GM18951 (cell line): ENCODE measurements around the gene DST.
"Not testable (repeated sequence)": the region's sequence is repeated elsewhere in the genome, so short reads cannot be mapped to it uniquely, and the experiment has no call there.

ENCODE experiments used
- POLR2A ChIP-seq: IDR thresholded peaks from 4 replicates; pipeline ENCODE4 v1.6.1; 2011; ENCODE audit warnings: mild to moderate bottlenecking; ENCODE audit not compliant: insufficient read length, insufficient read depth; ENCODE audit errors: extremely low read depth
- in situ Hi-C: fragments of 300-500 bp; cut with MboI; formaldehyde crosslinking; loops from one replicate; pipeline ENCODE4 v1.12.0; 2022; ENCODE audit warnings: low sequenced_read_pairs, mixed read lengths, inconsistent platforms; ENCODE audit not compliant: unreplicated experiment

DST gene

GRCh38 chr6:56567501-56567900 lies 75.2 kb downstream of the DST start:
- no peak for TF ChIP-seq POLR2A

GRCh38 chr6:56562730-56563129 lies 80.0 kb downstream of the DST start:
- in situ Hi-C loops, result not testable (repeated sequence)

More at GRCh38 chr6:56567501-56567900, 75.2 kb downstream of the DST start:
- in situ Hi-C loops, result no loop called here

DNA sequence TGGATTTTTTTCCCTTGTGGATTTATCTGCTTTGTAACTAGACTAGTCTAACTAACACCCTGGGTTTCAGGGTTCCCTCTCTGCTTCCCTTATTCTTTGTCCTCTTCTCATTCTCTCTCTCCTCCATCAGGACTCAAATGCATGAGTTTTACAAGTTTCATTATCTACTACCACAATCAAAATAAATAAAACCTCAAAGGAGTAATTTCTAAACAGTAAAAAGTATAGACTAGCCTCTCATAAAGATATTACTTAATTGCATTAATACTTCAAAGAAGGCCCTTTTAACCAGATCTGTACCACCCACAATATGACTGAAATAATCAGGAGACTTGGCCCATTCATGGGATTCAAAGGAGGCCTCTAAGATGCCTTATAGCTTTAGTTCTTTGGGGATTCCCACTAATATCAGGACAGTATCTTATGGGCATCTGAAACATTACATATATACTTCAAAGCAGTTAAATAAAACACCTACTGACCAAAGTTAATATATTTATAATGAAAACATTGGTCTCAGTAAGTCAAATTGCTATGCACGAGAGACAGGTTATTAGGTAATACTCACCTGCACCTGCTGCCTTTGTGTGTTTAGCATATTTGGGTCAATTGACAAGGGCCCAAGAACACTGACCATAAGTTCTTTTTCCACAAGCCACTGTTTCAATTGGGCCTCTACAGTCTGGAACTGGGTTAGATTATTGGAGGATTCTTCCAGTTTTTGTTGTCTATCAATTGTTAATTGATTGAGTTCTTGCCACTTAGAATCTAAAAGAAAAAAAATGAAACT lies 85.7 kb downstream of the DST start:
- in situ Hi-C loops, result no loop called here
- TF ChIP-seq POLR2A, result no peak

DNA sequence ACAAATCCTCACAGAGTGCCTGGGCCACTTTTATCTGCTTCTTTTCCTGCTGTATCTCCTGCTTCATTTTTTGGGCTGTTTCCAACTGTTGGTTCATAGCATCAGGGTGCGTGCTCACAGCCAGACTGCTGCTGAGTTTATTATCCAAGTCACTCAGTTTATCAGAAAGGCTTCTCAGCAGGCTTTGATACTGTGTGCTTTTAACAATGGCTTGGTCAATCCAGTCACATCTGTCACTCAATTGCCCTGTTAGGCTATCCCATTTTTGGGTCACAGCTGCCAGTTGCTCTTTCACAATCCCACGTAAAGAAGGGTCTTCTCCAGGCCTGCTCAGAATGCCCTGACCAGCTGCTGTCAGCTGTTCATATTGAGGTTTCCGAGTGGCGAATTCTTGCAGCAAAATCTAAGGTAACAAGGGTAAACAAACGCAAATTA lies 87.2 kb downstream of the DST start:
- in situ Hi-C loops, result no loop called here
- no peak for TF ChIP-seq POLR2A

DNA sequence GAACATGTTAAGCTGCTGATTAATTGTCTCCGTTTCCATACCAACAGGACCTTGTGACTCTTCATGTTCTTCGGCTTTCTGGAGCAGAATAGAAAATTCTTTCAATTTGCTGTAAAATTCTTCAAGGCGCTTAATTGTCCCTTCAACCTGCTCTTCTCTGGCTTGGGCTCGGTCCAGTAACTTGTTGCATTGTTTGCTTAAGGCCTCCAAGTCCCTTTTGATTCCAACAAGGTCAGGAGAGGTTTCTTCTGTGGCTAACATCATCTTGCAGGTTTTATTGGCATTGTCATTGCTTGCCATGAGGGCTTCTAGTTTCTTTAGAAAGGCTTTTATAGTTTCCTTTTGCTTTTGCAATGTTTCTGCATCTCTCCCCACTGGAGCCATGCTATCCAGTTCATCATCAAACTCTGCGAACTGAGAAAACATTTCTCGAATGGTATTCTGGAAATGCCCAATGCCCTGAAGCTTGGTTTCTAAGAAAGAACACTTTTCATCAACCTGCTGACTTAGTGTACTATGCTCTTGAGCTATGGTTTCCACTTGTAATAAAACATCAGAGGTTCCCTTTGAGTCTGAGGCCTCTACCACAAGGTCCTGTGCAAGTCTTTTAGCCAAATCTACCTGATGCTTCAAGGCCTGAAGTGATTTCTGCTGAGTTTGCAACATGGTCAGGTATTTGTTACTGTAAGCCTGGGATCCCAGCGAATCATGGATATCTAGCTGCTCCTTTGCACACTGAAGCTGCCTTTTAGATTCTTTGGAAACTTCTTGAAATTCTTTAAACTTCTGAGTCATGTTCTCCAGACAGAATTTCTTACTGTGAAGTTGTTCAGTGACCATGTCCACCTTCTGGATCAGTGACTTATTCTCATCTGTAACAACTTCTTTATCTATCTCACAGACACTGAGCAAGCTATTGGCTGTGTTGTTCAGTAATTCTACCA lies 90.2 kb downstream of the DST start:
- in situ Hi-C loops, result no loop called here
- TF ChIP-seq POLR2A, result no peak

DNA sequence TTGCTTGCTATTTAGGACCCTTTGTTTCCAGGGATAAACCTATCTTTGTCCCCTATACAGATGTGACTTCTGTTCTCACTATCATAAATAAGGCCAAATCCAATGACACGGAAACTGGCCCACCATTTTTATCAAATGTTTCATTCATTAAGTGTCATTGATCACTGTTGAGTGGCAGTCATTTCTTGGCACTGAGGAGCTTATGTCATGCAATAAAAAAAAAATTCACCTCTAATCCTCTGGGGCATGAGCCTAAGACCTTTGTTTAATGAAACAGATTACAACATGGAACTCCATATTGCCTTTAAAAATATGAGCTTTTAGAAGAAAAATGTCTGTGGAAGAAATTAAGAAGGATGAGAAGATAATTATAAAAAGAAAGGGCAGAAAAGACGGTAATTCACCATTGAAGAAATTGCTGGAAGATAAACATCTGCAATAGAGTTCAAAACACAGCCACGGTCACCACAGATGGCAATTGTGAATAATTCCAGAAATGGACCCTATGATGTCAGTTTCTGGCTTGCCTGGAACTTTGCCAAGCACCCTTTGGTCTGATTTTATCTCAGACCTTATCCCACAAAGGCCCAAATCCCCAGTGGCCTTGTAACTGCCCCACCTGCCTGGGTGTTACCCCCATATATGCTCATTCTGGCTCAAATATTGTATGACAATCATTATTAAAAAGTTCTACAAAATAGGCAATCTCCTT lies 91.1 kb downstream of the DST start:
- in situ Hi-C loops, result no loop called here
- no peak for TF ChIP-seq POLR2A

- in situ Hi-C loops, result no loop called here
- no peak for TF ChIP-seq POLR2A
Observed at GRCh38 chr6:56550301-56550700, 92.4 kb downstream of the DST start.

DNA sequence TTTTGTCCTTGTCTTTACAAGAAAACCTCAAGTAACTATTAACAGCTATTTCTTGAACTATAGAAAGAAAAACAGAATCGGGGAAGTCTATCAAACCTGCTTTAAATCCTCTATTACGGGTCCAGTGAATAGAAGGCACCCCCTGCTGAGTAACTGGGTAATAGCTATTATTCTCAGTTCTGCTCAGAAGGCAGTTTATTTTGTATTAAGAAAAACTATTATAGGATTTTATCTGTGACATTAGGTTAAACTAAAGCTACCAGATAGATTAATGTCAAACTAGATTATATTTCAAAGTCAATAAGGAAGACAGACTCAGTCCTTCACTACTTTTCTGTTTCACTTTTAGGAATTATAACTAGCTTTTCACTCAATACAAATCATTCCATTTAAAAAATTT lies 93.7 kb downstream of the DST start:
- no peak for TF ChIP-seq POLR2A
- in situ Hi-C loops, result no loop called here

GRCh38 chr6:56547687-56548086 lies 95.0 kb downstream of the DST start:
- in situ Hi-C loops, result no loop called here
- TF ChIP-seq POLR2A, result no peak

GRCh38 chr6:56542364-56543331 lies 100.0 kb downstream of the DST start:
- peak; percentile 79 for TF ChIP-seq POLR2A
- in situ Hi-C loops, result no loop called here

DNA sequence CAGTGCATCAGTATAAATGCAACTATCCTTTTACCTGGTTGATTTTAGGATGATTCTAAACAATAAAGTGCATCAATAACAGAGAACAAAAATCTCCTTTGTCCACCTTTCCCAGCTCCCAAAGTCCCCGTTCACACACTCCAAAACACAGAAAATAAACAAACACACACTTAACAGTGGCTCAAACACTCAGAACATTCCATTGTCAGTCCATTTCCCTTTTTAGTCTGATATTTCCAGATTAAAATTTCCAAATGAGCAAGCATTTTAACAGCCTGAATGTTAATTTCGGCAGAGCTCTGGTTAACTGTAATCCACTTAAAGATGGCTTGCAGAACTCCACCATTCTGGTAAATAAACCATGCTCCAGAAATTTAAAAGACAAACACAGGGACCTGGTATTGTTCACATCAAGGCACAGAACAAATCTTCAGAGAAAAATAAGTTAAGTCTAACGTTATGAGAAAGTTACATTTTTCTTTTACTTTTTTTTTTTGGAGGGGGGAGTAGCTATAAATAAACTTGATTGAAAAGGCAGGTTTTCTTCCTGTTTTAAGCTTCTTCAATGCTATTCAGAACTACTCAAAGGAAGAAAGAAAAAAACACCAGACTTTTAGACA lies 100.8 kb downstream of the DST start:
- TF ChIP-seq POLR2A, result no peak
- in situ Hi-C loops, result no loop called here
